Measurements from ENCODE around the gene MIF4GD.
"Not testable (repeated sequence)": the region's sequence is repeated elsewhere in the genome, so short reads cannot be mapped to it uniquely, and the experiment has no call there.

MIF4GD gene

GRCh38 chr17:75260641-75261335 lies 10.2 kb downstream of the MIF4GD start:
- DNase-seq (ENCODE audit: low read depth, low spot score) = no peak

GRCh38 chr17:75257228-75257627 lies 13.8 kb downstream of the MIF4GD start:
- not testable (repeated sequence) for DNase-seq (ENCODE audit: low read depth, low spot score)

DNA sequence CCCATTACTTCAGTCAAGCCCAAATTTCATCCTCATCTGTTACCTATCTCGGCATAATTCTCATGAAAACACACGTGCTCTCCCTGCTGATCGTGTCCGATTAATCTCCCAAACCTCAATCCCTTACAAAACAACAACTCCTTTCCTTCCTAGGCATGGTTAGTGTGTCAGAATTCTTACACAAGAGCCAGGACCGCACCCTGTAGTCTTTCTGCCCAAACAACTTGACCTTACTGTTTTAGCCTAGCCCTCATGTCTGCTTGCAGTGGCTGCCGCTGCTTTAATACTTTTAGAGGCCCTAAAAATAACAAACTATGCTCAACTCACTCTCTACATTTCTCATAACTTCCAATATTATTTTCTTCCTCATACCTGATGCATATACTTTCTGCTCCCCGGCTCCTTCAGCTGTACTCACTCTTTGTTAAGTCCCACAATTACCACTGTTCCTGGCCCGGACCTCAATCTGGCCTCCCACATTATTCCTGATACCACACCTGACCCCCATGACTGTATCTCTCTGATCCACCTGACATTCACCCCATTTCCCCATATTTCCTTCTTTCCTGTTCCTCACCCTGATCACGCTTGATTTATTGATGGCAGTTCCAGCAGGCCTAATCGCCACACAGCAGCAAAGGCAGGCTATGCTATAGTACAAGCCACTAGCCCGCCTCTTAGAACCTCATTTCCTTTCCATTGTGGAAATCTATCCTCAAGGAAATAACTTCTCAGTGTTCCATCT lies 14.9 kb downstream of the MIF4GD start:
- DNase-seq (ENCODE audit: low read depth, low spot score) = not testable (repeated sequence)

DNA sequence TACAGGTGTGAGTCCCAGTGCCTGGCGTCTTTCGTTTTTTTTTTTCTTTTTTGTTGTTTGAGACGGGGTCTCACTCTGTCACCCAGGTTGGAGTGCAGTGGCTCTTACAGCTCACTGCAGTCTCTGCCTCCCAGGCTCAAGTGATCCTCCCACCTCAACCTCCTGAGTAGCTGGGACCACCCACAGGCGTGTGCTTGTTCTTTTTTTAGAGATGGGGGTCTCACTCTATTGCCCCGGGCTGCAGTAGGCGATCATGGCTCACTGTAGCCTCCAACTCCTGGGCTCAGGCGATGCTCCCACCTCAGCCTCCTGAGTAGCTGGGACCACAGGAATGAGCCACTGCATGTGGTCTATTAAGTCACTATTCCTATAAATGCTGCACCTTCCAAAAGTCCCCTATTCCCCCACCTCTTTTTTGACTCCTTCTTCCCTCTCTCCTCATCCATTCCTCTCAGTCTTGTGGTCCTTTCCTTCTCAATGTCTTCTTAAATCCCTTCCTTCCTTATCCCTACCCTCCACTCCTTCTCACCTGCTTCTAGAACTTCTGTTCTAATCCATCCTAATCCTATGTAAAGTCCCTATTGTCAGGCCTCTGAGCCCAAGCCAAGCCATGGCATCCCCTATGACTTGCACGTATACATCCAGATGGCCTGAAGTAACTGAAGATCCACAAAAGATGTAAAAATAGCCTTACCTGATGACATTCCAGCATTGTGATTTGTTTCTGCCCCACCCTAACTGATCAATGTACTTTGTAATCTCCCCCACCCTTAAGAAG lies 18.8 kb downstream of the MIF4GD start:
- no peak for DNase-seq (ENCODE audit: low read depth, low spot score)

DNA sequence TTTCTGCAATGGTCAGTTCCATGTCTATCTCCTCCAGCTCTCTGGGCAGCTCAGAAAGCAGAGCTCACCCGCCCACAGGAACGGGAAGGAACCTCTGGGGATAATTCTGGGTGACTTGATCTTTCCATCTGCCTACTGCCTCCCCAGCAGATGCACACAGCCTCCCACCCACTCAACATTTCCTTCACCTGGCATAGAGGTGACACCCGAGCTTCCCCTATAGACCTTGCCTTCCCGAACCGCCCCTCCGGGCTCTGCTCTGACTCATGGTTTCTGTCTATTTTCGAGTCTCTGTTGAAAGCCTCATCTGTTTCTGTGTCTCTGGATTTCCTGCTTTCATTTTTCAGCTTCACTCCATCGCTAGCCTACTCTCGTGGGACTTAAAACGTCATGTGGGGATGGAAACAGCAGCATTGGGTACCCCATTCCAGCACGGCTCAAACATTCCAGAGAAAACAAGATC lies 21.0 kb downstream of the MIF4GD start:
- peak; percentile 53 for DNase-seq (ENCODE audit: low read depth, low spot score)

DNA sequence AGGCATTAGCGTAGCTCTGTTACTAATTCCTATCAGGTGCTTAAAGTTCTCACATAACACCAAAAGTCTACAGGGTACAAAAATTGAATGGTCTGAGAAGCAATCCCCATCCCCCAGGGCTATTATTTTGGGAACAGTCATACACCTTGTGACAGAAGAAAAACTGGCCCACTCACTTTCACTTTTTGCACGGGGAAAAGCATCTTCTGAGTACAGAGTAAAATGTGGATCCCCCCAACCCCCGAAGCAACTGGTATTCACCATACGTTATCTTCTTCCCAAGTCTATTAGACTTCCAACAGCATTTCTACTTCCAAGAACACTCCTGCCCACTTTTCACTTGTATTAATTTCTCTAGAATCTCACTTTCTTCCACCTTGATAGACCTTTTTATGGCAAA lies 21.5 kb downstream of the MIF4GD start:
- no peak for DNase-seq (ENCODE audit: low read depth, low spot score)

GRCh38 chr17:75246404-75246803 lies 24.6 kb downstream of the MIF4GD start:
- DNase-seq (ENCODE audit: low read depth, low spot score) = no peak

DNA sequence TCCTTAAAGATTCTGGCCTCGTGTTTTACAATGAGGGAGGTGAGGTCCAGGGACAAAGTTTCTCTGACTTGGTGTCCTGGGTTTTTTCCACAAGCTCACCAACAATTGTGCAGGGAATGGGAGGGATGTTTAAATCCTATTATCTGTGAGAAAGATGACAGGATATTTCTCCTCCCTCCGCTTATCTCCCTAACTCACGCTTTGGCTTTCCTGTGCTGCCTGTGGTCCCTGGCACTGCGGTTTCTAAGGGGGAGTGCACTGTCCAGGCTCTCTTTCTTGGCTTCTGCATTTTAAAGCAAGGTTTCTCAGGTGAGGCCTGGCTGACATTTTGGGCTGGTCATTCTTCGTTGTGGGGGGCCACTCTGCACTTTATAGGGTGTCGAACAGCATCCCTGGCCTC lies 26.0 kb downstream of the MIF4GD start:
- no peak for DNase-seq (ENCODE audit: low read depth, low spot score)

- no peak for DNase-seq (ENCODE audit: low read depth, low spot score)
Observed at GRCh38 chr17:75244133-75244866, 26.7 kb downstream of the MIF4GD start.

DNA sequence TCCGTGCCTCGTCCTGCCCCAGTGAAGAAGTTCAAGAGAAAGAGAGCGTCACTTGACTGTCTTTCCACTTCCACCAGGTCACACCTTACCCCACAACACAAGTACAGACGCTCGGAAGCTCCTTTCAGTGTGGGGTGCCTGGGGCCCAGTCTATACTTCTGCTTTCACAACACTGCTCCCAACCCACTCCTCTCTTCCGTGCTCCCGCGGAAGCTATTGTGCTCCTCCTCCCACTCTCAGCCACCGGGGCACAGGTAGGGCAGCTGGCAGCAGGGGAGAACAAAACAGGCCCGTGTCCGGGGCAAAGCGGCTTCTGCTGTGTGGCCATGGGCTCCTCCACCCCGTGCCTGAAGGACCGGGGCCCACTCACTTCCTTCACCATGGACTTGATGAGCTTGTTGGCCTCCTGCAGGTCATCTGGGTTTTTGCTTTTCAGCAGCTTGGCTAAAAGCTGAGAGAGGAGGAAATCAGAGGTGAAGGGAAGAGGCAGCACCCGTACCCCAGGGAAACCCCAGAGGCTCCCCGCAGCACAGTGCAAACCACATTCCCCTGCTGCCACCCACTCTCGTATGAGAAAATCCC lies 28.5 kb downstream of the MIF4GD start:
- no peak for DNase-seq (ENCODE audit: low read depth, low spot score)

DNA sequence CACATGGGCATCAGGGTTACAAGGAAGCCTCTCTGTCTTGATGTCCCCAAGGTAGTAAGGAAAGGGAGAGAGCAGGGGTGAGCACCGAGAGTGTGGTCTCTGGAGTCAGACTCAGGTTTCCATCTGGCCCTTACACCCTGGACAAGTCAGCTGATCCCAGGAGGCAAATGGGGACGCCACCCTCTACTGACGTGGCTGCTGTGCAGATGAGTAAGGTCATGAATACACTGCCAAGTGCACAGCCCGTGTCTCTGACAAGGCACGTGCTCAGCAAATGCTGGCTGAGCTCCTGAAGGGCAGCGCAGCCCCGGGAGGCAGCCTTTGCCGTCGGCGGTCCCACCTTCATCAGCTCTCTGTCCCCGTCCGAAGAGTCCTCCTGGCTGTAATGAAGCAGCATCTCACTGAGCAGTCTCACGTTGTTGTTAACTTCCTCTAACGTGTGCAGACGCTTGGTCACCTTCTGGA lies 29.0 kb downstream of the MIF4GD start:
- no peak for DNase-seq (ENCODE audit: low read depth, low spot score)

GRCh38 chr17:75241502-75241901 lies 29.5 kb downstream of the MIF4GD start:
- no peak for DNase-seq (ENCODE audit: low read depth, low spot score)

- DNase-seq (ENCODE audit: low read depth, low spot score) = no peak
Observed at GRCh38 chr17:75241143-75241430, 29.9 kb downstream of the MIF4GD start.

DNA sequence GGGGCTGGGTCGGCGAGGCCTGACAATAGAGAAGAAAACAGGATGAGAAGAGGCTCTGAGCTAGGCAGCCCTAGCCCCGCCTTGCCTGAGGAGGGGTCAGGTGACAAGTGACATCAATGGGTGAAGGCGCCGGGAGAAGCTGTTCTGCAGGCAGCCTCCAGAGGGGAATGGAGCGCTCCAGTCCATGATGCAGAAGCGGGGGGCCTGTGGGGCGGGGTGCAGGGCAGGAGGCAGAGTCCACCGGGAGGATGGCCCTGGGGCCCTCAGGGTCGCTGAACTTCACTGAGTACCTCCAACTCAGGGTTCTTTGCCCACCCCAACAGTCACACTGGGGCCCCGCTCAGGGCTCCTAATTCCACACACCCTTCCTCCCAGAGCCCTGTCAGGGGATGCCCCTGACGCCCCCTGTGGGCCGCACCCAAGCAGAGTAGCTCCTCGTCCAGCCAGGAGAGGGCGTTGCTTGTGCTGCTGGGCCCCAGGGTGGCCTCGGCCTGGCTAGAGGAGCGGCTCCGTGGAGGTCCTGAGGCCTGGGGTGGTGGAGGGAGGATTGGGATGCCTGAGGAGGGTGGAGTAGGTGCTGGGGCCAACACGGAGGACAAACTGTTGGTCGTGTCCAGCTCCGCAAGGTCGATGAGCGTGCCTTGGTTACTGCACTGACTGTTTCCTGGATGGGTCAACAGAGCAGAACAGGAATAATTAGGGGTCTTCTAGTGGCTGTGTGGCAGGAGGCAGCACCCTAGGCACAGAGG lies 30.5 kb downstream of the MIF4GD start:
- DNase-seq (ENCODE audit: low read depth, low spot score) = no peak

GRCh38 chr17:75239778-75240393 lies 31.1 kb downstream of the MIF4GD start:
- DNase-seq (ENCODE audit: low read depth, low spot score) = no peak

GRCh38 chr17:75239214-75239613 lies 31.8 kb downstream of the MIF4GD start:
- no peak for DNase-seq (ENCODE audit: low read depth, low spot score)

DNA sequence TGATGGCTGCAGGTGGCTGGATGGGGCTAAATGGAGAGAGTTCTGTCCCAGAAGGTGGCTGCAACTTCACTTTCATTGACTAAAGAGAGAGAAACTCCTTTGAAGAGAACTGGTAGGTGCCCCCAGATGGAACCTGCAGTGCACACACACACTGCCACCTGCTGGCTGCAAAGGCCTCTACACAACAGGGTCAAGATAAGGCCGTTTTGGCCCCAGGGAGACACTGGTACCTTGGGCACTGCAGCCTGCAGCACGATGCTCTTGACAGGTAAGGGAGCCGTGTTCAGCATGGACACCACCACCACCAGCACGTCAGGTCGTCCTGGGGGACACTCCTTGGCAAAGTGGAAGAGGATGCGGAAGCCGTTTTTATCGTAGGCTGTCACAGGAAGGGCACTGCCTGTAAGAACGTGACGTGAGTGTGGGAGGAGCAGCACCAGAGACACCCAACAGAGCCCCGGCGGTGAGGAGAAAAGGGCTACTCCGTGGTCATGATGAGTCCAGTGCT lies 32.3 kb downstream of the MIF4GD start:
- peak; percentile 39 for DNase-seq (ENCODE audit: low read depth, low spot score)

DNA sequence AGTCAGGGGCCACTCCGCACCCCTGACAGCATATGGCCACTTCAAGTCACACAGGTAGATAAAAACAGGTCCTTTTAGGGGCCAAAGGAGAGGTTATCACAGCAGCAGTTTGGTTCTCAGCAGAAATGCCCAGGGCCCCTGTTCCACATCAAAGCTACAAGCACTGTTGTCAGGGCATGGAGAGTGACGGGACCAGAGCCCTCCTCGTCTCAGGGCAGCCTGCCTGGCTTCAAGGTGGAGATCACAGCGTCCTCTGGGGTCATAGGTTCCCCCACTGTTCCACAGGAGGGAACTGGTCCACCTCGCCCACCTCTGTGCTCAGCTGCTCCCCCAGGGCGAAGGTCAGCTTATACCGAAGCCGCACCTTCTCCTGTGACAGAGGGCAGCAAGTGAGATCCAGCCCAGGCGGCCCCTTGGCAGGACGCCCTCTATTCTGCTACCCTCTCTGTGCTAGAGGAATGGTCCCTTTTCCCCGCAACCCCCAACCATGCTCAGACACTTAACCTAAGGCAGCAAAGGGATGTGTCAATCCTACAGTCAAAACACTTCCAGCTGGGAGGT lies 32.9 kb downstream of the MIF4GD start:
- no peak for DNase-seq (ENCODE audit: low read depth, low spot score)

DNA sequence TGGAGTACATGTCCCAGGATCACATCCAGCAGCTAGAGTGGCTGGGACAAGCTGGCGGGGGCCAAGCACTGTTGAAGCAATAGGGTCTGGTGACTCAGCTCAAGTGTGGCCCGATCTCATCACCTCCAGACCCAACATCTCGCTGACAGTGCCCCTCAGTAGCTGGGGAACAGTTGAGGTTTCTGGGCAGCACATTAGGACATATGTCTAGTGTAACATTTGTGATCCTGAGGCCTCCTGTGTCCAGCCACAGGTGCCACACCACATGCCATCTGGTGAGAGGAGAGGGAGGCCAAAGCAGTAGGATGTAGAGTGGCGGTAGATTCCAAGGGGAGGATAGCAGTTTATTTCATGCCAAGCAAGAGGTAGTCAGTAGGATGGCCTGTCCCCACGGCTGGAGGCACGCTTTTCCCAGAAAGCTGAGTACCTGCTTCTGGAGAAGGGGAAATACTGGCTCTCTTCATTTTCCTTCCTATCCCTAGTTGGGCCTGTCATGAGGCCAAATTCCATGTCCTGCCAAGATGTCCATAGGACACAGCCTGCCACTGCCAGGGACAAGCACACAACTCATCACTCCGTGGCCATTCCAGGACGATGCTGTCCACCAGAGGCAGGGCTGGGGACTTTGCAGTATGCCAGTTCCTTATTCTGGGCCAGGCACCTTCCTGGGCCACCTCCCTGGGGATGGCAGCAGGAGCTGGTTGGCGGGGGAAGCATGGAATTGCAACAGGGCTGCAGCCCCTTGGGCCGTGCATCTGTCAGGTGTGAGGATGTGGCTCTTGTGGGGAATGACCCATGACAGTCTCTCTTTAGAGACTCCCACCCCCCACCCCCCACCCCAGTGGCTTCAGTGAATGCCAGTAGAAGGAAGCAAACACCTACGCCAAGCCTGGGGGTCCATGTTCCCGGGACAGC lies 33.7 kb downstream of the MIF4GD start:
- no peak for DNase-seq (ENCODE audit: low read depth, low spot score)

Measured in activated CD4-positive, CD25-positive, alpha-beta regulatory T cell treated with anti-CD3 and anti-CD28 coated beads, Interleukin-2, amount 50 U/mL, for 16 hours (primary cell).